Memory B cell (primary cell): ENCODE data around the gene ASIC3.

Experiments
- ATAC-seq: fragments of 150-1000 bp; cut with Tn5 transposase; 2 replicates; pipeline ENCODE4 v1.10.0; 2021; ENCODE audit warnings: low read depth, mild to moderate bottlenecking, moderate library complexity
- DNase-seq, 2 donors: peaks; one replicate each; pipeline ENCODE4 v3.0.0; 2022; ENCODE audit warnings: low spot score in 2 of 2
- H3K27ac Mint-ChIP-seq: one replicate; pipeline ENCODE4 v1.8.0; 2022; ENCODE audit warnings: mild to moderate bottlenecking, moderate library complexity, mixed read lengths
- H3K27me3 Mint-ChIP-seq: one replicate; pipeline ENCODE4 v1.8.0; 2022; ENCODE audit warnings: mixed read lengths
- H3K36me3 Mint-ChIP-seq: one replicate; pipeline ENCODE4 v1.8.0; 2022; ENCODE audit warnings: mild to moderate bottlenecking, mixed read lengths
- H3K4me1 Mint-ChIP-seq: one replicate; pipeline ENCODE4 v1.8.0; 2022; ENCODE audit warnings: mixed read lengths
- H3K4me3 Mint-ChIP-seq: one replicate; pipeline ENCODE4 v1.8.0; 2022; ENCODE audit warnings: mild to moderate bottlenecking, moderate library complexity, mixed read lengths
- H3K9me3 Mint-ChIP-seq: one replicate; pipeline ENCODE4 v1.8.0; 2022; ENCODE audit warnings: mixed read lengths

ASIC3 gene

DNA sequence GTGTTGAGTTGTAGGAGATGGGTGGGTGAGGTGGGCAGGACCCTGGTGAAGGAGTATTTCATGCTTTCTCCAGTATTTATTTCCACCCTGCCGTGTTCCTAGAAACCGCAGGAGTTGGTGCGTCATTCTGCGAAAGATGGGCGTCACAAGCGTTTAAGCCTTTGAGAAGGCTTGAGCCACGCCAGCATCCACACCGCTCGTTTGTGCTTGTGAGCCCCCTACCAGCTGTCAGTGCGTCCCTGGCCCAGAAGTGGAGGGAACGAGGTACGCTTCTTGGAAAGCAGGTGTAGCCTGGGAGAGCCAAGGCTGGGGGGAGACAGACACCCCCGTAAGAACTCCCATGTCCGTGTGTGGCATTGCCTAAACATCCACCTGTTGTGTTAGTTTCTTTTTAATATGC lies 43.7 kb downstream of the ASIC3 start:
- Mint-ChIP-seq H3K36me3 (no peaks in the 10 kb centered on the region), H3K9me3 (no peaks in the 10 kb centered on the region), H3K4me3 (no peak overlapping the region), H3K27ac (no peak overlapping the region), H3K4me1 (peaks cover 11% of the 10 kb centered on the region), H3K27me3 (no peaks in the 10 kb centered on the region)
- no peak for ATAC-seq
- DNase-seq: no peak

DNA sequence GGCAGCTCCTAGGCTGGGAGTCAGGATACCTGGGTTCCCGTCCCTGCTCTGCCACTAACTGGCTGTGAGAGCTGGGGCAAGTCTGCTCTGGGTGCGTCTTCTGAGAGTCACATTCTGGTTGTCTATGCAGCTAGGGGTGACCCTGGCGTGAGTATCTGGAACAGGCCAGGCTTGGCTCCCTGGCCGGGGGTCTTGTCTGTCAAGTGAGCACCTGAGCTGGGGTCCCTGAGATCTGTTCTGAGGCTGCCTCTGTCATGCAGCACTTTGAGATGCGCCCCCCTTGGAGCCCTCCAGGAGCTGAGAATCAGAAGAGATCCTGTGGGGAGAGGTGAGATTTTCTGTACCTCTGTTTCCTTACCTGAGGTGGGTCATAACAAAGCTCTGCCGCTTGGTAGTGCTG lies 45.4 kb downstream of the ASIC3 start:
- Mint-ChIP-seq H3K9me3 (no peaks in the 10 kb centered on the region), H3K27ac (no peak overlapping the region), H3K36me3 (no peaks in the 10 kb centered on the region), H3K4me3 (no peak overlapping the region), H3K4me1 (peaks cover 8% of the 10 kb centered on the region), H3K27me3 (no peaks in the 10 kb centered on the region)
- ATAC-seq (no peak), DNase-seq (no peak)

DNA sequence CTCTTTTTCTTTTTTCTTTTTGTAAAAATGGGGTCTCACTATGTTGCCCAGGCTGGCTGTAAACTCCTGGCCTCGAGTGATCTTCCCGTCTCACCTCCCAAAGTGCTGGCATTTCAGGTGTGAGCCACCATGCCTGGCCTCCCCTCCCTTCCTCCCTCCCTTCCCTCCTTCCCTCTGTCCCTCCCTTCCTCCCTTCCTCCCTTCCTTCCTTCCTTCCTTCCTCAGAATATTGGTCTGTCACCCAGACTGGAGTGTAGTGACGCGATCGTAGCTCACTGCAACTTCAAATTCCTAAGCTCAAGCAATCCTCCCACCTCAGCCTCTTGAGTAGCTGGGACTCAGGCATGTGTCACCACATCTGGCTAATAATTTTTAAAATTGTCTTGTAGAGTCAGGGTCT lies 46.3 kb downstream of the ASIC3 start:
- no peak overlapping the region for H3K27ac Mint-ChIP-seq

DNA sequence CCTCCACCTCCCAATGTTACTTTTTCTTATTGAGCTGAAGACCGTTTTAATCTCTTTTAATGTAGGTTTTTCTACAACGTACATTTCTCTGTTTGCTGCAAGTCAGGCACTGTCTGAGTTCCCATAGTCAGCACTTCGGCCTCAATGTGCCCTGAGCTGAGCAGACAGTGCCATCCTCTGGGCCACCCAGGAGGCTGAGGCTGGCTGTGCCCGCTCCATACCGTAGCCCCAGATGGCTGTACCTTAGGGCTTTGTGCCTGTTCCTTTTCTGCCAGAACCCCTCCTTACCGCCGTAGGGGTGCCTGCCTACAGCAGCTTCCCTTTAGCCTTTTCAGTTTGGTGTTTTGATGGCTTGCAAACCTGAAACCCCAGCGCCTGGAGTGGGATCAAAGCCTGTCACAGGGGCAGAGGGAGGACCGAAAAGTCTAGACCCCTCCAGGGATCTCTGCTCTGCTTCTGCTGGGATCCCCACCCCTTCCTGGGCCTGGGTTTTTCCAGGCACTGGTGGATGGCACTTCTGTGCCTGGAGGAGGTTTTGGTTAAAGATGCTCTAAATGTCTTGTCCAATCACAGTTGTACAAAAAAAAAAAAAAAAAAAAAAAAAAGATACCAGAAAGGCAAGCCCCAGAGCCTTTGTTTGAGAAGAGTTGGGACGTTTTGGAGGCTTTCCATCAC lies 46.9 kb downstream of the ASIC3 start:
- Mint-ChIP-seq H3K4me3 (no peak overlapping the region), H3K27ac (no peak overlapping the region), H3K9me3 (no peaks in the 10 kb centered on the region), H3K27me3 (no peaks in the 10 kb centered on the region), H3K36me3 (no peaks in the 10 kb centered on the region), H3K4me1 (peaks cover 2% of the 10 kb centered on the region)
- DNase-seq: no peak
- no peak for ATAC-seq

More for the DNA sequence above, 46.3 kb downstream of the ASIC3 start:
- DNase-seq (no peak), ATAC-seq (no peak)
- Mint-ChIP-seq H3K36me3 (no peaks in the 10 kb centered on the region), H3K4me1 (peaks cover 4% of the 10 kb centered on the region), H3K4me3 (no peak overlapping the region), H3K27me3 (no peaks in the 10 kb centered on the region), H3K9me3 (no peaks in the 10 kb centered on the region)

DNA sequence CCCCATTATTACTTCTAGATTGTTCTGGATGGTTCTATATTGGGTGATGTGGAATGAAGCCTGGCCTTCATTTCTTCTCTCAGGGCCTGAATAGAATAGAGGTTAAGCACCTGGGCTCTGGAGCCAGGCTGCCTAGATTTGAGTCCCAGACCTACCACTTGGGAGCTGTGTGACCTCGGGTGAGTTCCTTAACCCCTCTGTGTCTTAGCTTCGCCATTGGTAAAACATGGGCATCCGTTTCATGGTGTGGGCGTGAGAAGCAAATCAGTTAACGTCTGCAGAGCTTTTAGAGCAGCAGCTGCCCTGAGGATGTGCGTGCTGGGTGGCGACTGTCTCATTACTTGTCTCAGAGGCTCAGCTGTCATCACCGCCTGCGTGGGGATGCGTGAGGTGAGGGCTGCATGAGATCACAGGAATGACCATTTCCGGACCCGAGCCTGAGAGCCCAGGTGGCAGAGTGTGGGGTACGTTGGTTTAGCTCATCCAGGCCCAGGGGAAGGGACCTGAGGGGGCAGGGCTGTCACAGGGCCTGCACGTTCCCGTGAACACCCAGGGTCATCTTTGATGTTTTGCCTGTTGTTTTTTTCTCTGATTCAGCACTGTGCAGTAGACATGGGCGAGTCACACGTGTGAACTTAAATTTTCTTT lies 47.6 kb downstream of the ASIC3 start:
- no peak overlapping the region for H3K27ac Mint-ChIP-seq
- H3K4me3 Mint-ChIP-seq: no peak overlapping the region
- H3K9me3 Mint-ChIP-seq: no peaks in the 10 kb centered on the region
- no peaks in the 10 kb centered on the region for H3K36me3 Mint-ChIP-seq
- H3K4me1 Mint-ChIP-seq: peaks cover 2% of the 10 kb centered on the region
- H3K27me3 Mint-ChIP-seq: no peaks in the 10 kb centered on the region
- ATAC-seq: no peak
- no peak for DNase-seq

DNA sequence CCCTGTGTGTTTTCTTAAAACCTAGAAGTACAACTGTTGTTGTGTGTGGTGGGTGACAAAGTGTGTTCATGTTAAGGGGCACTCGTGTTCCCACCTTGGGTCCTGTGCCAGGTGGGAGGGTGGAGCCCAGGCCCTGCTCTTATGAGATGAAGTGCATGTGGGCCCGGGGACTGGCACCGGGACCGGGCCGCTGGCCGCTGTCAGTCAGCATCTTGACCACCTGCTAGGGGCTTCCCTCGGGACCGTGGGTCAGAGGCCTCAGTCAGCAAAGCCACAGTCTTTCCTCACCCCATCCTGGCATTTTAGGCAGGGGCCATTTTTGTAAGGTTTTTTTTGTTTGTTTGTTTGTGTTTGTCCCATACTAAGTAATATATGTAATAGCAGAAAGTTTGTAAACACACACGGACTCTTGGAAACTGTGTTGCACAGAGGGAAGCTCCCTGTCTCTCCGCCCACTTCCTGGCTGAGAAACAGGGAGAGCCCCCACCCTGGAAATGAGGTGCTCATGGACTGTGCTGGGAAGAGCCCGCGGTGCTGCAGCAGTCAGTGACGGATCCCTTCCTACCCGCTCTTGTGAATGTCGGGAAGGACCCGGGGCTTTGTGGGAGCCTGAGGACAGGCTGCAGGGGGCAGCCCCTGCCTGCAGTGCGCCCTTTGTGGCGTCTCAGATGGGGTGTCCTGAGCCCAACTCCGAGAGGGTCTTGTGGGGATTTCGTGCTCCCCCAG lies 51.3 kb downstream of the ASIC3 start:
- peaks cover 1% of the 10 kb centered on the region for H3K36me3 Mint-ChIP-seq
- H3K27me3 Mint-ChIP-seq: no peaks in the 10 kb centered on the region
- no peaks in the 10 kb centered on the region for H3K9me3 Mint-ChIP-seq
- peaks cover 2% of the 10 kb centered on the region for H3K4me1 Mint-ChIP-seq
- no peak overlapping the region for H3K4me3 Mint-ChIP-seq
- DNase-seq (no peak), ATAC-seq (no peak)
- no peak overlapping the region for H3K27ac Mint-ChIP-seq

DNA sequence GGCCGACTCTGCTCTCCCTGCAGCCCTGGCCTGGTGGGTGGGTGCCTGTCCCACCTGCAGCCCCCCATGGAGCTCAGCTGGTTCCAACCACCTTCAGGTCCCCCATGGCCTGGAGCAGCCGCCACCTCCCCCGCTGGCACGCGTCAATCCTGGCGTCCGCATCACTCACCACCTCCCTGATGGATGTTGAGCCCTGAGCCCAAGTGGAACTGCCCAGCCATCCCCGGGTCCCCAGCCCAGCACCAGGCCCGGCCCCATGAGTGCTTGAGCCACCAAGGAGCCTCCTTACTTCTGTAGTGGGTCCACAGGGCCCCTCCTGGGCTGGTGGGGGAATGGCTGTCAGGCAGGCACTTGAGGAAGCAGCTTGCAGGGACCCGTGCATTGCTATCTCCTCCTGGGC lies 52.6 kb downstream of the ASIC3 start:
- Mint-ChIP-seq H3K27me3 (no peaks in the 10 kb centered on the region), H3K4me3 (no peak overlapping the region), H3K9me3 (no peaks in the 10 kb centered on the region), H3K4me1 (no peaks in the 10 kb centered on the region), H3K27ac (no peak overlapping the region), H3K36me3 (peaks cover 1% of the 10 kb centered on the region)
- DNase-seq (no peak), ATAC-seq (no peak)

DNA sequence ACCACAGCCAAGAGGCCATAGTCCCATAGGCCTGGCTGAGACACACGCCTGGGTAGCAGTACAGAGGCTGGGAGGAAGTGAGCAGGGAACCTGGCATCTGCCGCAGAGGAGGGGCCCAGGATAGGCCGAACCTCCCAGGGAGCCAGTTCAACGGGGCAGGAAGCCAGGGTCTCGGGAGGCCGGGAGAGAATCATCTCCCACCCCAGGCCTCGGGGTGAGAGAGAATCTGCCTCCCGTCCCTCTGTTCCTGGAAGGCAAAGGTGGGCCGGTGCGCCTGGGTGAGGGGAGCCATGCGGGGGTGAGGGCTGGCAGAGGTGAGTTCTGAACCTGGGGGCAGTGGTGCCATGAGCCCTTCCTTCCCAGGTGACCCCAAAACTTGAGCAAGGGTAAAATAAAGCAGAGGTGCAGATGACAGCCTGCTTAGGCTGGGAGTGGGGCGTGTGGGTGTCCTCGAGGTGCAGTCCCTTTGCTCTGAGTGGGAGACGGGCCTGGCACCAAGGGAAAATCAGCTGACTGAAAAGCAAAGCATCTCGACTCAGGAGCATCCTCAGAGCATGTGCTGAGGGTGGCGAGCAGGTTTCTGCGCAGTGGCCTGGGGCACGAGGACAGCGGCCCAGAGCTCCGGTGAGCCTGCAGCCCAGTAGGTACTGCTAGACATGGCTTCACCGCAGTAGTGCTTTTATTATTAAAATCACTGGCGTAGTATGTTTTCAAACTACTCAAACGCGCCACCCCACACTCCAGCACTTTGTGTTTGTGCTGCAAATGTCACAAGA lies 53.5 kb downstream of the ASIC3 start:
- Mint-ChIP-seq H3K9me3 (no peaks in the 10 kb centered on the region), H3K36me3 (peaks cover 1% of the 10 kb centered on the region), H3K4me1 (no peaks in the 10 kb centered on the region), H3K27ac (no peak overlapping the region), H3K4me3 (no peak overlapping the region), H3K27me3 (no peaks in the 10 kb centered on the region)
- DNase-seq (no peak), ATAC-seq (no peak)
